ENCODE results near the gene SDK1.

DNA sequence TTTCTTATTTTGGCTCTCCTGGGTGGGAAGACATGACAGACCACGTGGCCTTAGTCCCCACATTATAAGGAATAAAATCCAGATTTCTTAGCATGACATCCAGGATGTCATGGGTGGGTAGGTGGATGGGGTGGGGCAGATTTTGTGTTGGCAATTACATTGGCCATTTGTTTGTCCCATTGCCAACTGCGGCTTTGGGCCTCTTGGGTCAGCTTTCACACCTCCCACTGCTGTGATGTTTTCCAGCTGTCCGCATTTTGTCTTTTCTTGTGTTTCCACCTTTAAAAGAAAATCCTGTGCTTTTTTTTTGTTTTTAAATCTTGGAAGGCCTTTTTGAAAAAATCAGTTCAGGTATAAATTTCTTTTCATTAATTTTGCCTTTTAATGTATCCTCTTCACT, 237.0 kb downstream of the SDK1 start:
- no peak for TF ChIP-seq EZH2 (IDR thresholded peaks at IDR 0.05; ENCODE audit: insufficient read depth, poor library complexity, severe bottlenecking)
- TF ChIP-seq EZH2phosphoT487 (IDR thresholded peaks at IDR 0.05; ENCODE audit: insufficient read depth, low read depth), result no peak

Measured in GM23248 (cell line).